ENCODE data around the gene ZNF138.

ZNF138 gene

DNA sequence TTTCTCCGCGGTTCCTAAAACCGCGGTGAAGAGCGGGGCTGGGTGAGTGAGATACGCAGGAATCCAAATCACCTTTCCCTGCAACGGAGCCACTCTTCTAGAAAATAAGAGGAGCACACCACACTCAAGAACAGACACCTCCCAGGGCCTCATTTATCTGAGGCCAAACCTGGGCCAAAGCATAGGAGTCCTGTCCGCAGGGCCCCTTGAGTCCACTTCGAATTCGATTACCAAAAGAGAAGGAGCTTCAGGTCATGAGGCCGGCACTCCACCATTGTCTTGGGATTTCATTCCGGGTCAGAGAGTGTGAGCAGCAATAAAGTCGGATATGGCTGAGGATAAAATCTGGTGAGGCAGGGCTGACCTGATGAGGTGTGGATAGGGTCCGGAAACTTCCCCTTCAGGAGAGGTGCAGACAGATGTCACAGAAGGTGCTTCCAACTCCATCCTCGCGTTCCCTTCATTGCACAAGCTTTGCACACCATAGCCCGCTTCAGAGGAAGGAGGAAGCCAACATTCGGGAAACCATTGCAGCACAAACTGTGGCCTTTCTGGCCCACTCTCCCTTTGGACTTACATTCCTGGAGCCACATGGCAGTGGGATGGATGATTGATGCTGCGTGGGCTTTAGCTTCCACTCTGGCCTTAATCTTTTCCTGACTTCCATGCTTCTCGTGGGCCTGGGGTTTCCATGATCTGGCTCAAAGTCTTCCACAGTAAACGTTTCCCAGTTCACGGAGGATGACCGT, 81.6 kb downstream of the ZNF138 start:
- no peak for DNase-seq (ENCODE audit: low read depth)

GRCh38 chr7:64876792-64877713, 82.8 kb downstream of the ZNF138 start:
- no peak for DNase-seq (ENCODE audit: low read depth)

DNA sequence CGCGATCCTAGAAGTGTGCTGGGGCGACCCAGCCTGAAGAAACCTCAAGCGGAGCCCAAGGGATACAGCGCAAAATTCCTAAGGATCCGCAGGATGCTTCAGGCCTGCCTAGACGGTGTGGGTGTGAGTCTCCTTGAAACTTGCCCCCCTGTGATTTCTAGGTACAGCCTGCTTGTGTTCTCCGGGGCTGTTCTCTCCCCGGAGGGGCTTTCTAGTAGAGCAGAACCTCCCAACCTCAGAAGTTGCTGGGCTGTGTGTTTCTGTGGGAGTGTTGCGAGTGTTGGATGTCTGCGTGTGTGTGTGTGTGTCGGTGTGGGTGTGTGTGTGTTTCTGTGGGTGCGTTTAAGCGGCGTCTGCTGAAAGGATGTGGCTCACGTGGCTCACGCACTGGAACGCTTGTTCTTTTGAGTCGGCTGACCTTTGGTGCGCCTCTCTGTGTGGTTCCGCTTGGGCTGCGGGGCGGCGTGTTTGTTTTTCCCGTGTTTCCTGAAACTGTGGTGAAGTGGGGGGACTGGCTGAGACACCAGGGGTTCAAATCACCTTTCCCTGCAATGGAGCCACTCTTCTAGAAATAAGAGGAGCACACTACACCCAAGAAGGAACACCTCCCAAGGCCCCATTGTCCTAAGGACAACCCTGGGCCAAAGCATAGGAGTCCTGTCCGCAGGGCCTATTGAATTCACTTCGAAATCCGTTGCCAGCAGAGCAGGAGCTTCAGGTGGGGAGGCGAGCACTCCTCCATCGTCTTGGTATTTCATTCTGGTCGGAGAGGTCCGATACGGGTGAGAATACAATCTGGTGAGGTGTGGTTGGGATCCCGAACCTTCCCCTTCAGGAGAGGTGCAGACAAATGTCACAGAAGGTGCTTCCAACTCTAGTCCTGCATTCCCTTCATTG, 83.7 kb downstream of the ZNF138 start:
- DNase-seq (ENCODE audit: low read depth), result no peak

DNA sequence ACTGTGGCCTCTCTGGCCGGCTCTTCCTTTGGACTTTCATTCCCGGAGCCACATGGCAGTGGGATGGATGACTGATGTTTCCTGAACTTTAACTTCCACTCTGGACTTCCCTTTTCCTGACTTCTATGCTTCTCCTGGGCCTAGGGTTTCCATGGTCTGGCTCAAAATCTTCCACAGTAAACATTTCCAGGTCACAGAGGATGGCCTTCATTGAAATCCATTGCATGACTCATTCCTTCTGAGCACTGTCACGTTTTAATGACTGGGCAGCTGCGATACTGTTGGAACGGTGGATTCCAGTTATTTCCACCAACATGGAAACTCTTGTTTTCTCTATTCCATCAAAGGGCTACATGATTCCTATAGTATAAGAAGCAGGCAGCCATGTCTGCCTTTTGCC, 84.5 kb downstream of the ZNF138 start:
- DNase-seq (ENCODE audit: low read depth), result no peak

- no peak for DNase-seq (ENCODE audit: low read depth)
Observed at GRCh38 chr7:64879086-64879730, 85.0 kb downstream of the ZNF138 start.

DNA sequence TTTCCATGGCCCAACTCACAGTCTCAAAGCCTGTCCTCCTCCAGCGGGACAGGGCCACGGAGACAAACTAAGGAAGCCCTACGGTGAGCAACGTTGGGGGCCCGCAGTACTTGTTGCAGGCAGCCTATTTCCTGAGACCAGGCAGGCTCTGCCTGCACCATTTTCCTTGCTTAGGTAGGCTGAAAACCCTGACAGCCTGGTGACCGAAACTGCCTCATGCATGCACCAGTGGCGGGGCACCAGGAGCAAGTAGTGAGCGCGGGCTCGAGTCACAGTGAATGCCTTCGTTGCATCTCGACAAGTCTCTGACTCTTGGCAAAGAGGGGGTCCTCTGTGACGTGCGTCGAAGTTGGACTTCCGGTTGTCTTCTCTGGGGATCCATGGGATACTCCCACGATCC, 85.6 kb downstream of the ZNF138 start:
- no peak for DNase-seq (ENCODE audit: low read depth)

GRCh38 chr7:64880322-64881297, 86.4 kb downstream of the ZNF138 start:
- no peak for DNase-seq (ENCODE audit: low read depth)

DNA sequence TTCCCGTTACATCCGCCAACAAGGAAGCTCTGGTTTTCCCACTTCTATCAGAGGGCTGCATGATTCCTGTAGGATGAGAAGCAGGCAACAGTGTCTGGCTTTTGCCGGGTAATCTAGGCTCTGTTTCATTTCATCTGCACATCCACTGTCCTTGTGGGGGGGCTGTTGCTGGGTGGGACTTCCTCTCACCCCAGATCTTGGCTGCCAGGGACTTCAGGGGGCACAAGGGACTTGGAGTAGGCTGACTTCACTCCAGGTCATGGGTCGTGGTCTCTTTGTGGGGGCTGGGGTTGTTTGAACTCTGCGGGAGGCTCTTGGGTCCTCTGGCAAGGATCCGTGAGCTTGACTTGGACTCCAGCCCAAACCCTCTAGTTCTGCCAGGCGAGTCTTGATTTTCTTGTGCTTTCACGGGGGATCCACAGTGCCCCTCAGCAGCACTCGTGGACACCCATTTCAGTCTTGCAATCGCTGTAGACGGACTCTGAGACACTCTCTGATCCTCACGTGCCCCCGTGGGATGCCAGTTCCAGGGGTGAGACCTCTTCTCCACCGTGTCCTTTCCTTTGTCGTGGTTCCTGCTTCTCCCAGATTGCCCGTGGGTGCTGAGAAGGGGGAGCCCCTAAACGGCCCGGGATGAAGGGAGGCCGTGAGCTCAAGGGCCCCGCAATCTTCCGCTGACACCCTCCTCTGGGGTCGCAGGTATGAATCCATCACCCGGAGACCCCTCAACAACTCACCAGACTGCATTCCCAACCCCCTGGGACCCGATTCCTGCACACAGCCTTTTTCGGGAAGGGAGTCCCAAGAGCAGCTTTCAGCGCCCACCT, 87.4 kb downstream of the ZNF138 start:
- no peak for DNase-seq (ENCODE audit: low read depth)

- no peak for DNase-seq (ENCODE audit: low read depth)
Observed at GRCh38 chr7:64882341-64883112, 88.3 kb downstream of the ZNF138 start.
